Measurements from ENCODE around the gene AOPEP. TPM values are rescaled to one million over a fixed set of nuclear protein-coding genes. Genes with fewer than 3 reads are reported as not detected.

AOPEP gene
- polyA plus RNA-seq, 1 of the 3 experiments (the other 2 are of a cell fraction) = 54.6 TPM

GRCh38 chr9:94754976-94755475 is 28.5 kb downstream of the AOPEP start:
- Histone ChIP-seq H3K9ac (no peak overlapping the region), H3F3A (replicated peaks; ENCODE audit: insufficient read depth) (peaks cover 5% of the 10 kb centered on the region), H3K27ac (ENCODE audit: low read depth in 2 of 2, low read length in 1 of 2) (no peak overlapping the region), H3K27me3 (ENCODE audit: insufficient read depth) (no peaks in the 10 kb centered on the region), H3K36me3 (replicated peaks in 1 of 2; ENCODE audit: control insufficient read depth in 1 of 2, insufficient read depth in 2 of 2, low read length in 1 of 2) (peaks cover 2 to 5% of the 10 kb centered on the region in 2 experiments), H3K4me2 (no peak overlapping the region), H3K9me2 (no peaks in the 10 kb centered on the region), H3K4me1 (ENCODE audit: control insufficient read depth in 1 of 2, insufficient read depth in 2 of 2, low read depth in 1 of 2, low read length in 1 of 2) (peaks cover 15 to 16% of the 10 kb centered on the region in 2 experiments; a peak in 3 of 4 replicates), H3K9me3 (peaks cover under 1% of the 10 kb centered on the region; the same call in 1 of the 2 replicates), H3K79me2 (ENCODE audit: insufficient read depth) (0 out of 2 replicates have a peak, but pooled peaks cover 5% of the 10 kb centered on the region), H2AFZ (ENCODE audit: low read depth) (no peak overlapping the region), H4K20me1 (ENCODE audit: insufficient read depth) (no peaks in the 10 kb centered on the region), H3K4me3 (ENCODE audit: low read depth in 2 of 2, low read length in 1 of 2) (no peak overlapping the region)
- TF ChIP-seq ZBTB33 (IDR thresholded peaks at IDR 0.05; ENCODE audit: borderline replicate concordance, low read depth) (no peak), RAD21 (IDR thresholded peaks at IDR 0.05; ENCODE audit: low read length) (no peak), USF2 (IDR thresholded peaks at IDR 0.05; ENCODE audit: borderline replicate concordance, low read depth, low read length) (no peak)
- DNase-seq = no peak
- 94% methylated on average over 4 of the region's 4 CpGs for WGBS (ENCODE audit: low lambda C conversion rate)
- CTCF ChIA-PET = interaction anchor here (1.5 to 2.2 kb wide), 2 partner anchors 16 to 74 kb away, joined by 3 to 7 read pairs; no protein-coding TSS in a partner anchor
- POLR2A ChIA-PET = no interaction called here

- H3K27ac ChIP-seq (ENCODE audit: low read depth in 2 of 2, low read length in 1 of 2) = peak overlapping the region; percentile 36 to 61; a peak in 3 of 4 replicates
- 72% methylated on average over 4 of the region's 4 CpGs for WGBS (ENCODE audit: low lambda C conversion rate)
- peak overlapping the region; percentile 16; the same call in 1 of the 2 replicates for H3K4me2 ChIP-seq
- H3K9me3 ChIP-seq = no peaks in the 10 kb centered on the region
- peaks cover 3 to 14% of the 10 kb centered on the region in 2 experiments for H3K36me3 ChIP-seq (replicated peaks in 1 of 2; ENCODE audit: control insufficient read depth in 1 of 2, insufficient read depth in 2 of 2, low read length in 1 of 2)
- H3K9me2 ChIP-seq = no peaks in the 10 kb centered on the region
- no peak for DNase-seq
- ChIA-PET CTCF (interaction anchor here (0.7 kb wide), 1 partner anchor 370 kb away, joined by 3 read pairs; no protein-coding TSS in a partner anchor), POLR2A (no interaction called here)
- H3F3A ChIP-seq (replicated peaks; ENCODE audit: insufficient read depth) = peaks cover 5% of the 10 kb centered on the region
- TF ChIP-seq PBX3 (IDR thresholded peaks at IDR 0.05) (peak; percentile 41), EP300 (IDR thresholded peaks at IDR 0.05; ENCODE audit: borderline replicate concordance in 1 of 2, low read depth in 1 of 2, low read length in 1 of 2) (0 out of 4 replicates have a peak, but pooled peaks of 1 of the 2 experiments have one; percentile 9), FOSL2 (IDR thresholded peaks at IDR 0.05; ENCODE audit: borderline replicate concordance, low read depth) (peak; percentile 64; the same call in 1 of the 2 replicates), JUND (IDR thresholded peaks at IDR 0.05) (peak; percentile 46), ELF1 (IDR thresholded peaks at IDR 0.05) (no peak), MEF2A (IDR thresholded peaks at IDR 0.05; ENCODE audit: borderline replicate concordance, low read depth) (no peak)
- H3K9ac ChIP-seq = no peak overlapping the region
- H4K20me1 ChIP-seq (ENCODE audit: insufficient read depth) = no peaks in the 10 kb centered on the region
- no peak overlapping the region for H3K4me3 ChIP-seq (ENCODE audit: low read depth in 2 of 2, low read length in 1 of 2)
- peaks cover 6% of the 10 kb centered on the region; the same call in 1 of the 2 replicates for H3K79me2 ChIP-seq (ENCODE audit: insufficient read depth)
- peaks cover 19 to 24% of the 10 kb centered on the region in 2 experiments; a peak in 3 of 4 replicates for H3K4me1 ChIP-seq (ENCODE audit: control insufficient read depth in 1 of 2, insufficient read depth in 2 of 2, low read depth in 1 of 2, low read length in 1 of 2)
- no peak overlapping the region for H2AFZ ChIP-seq (ENCODE audit: low read depth)
- H3K27me3 ChIP-seq (ENCODE audit: insufficient read depth) = no peaks in the 10 kb centered on the region
These were observed 30.7 kb downstream of the AOPEP start for GRCh38 chr9:94757158-94757557.
